GM19452 (cell line): Measurements from ENCODE around the gene MLLT1.

Source experiments
- ATAC-seq: cut with Tn5 transposase; IDR thresholded peaks from one replicate; pipeline ENCODE4 v1.9.1; 2021; ENCODE audit not compliant: unreplicated experiment

Gene MLLT1

DNA sequence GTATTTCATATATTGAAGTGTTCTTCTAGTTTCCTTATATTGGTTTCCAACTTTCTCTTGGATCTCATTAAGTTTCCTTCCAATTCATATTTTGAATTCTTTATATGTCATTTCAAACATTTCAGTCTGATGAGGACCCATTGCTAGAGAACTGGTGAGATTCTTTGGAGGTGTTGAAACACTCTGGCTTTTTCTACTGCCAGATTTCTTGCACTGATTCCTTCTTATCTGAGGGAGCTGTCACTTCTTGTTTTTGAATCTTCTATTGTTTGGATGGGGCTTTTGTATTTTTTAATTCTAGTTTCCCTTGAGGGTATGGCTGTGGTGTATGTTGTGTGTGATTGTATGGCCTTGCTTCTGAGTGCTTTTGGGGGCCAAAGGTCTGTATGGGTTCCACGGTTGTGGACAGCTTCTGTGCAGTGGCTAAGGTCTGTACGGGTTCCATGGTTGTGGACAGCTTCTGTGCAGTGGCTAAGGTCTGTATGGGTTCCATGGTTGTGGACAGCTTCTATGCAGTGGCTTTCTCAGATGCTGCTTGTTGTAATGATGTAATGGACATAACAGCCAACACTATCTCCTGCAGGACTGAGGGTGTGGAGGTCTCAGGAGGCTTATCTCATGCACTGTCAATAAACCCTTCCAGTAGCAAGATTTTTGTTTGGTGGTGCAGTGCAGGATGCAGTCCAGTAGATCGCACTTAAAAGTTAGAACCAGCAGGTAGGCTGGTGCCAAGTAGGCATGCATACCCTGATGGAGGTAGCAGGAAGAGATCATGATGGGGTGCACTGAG lies 107.5 kb downstream of the MLLT1 start:
- no peak for ATAC-seq

DNA sequence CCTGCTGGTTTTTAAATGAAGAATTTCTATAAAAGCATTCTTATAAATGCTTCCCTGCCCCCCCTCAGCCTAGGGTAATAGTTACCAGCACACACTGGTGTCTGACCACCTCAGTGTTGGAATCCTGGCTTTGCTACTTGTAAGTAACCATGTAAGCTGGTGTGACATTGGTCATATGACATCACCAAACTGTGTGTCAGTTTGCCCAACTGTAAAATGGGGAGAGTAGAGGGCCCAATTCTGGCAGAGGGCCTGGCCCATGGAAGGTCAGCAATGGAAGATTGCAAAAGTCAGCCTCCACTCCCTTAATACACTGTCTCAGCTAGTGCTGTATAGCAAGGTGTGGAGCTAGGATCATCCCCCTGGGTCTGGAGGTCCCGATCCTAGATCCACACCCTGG lies 112.7 kb downstream of the MLLT1 start:
- ATAC-seq, result no peak

DNA sequence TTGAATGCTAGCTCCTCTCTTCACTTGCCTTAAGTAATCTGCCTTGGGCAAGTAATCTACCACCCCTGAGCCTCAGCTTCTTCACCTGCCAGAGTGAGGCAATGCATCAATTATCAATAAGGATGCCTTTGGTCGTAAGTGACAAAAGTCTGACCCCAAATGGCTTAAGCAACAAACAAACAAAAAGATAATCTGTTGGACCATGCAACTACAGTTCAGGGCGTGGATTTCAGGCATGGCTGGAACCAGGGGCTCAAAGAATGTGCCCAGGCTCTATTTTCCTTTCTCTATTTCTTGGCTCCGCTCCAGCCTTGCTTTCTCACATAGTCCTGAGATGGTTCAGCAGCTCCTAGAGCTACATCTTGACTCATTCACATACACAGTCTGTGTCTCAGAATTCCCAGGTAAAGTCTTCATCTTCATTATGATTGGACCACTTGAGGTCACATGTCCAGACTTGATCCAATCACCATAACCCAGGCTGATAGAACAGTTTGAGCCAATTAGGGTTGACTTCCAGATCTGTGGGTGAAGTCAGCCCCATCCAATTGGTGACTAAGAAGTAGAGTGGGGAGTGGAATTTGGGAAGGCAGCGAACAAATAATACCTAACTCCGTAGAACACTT lies 114.8 kb downstream of the MLLT1 start:
- ATAC-seq, result no peak

DNA sequence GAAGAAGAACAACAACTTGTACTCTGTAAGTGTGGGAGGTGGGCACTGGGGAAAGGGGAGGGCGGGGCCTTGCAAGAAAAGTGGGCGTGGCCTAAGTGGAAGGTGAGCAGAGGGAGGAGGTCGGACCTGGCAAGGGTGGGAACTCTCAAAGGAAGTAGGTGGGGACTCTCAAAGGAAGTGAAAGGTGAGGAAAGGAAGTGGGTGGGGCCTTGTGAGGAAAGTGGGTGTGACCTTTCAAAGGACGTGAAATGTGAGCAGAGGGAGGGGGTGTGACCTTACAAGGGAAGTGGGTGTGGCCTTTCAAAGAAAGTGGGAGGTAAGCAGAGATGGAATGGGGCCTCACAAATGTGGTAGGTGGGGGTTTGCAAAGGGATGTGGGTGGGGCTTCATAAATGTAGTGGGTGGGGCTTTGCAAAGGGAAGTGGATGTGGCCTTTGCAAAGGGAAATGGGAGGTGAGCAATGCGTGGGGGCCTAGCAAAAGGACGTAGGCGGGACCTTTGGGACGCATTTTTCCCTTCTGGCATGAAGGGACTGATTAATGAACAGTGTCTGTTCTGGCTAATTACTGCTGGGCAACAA lies 118.4 kb downstream of the MLLT1 start:
- no peak for ATAC-seq
